Measurements from ENCODE around the gene DENND5B. TPM values are rescaled to one million over a fixed set of nuclear protein-coding genes. Genes with fewer than 3 reads are reported as not detected.

The DENND5B gene
- total and polyA plus RNA-seq, 10 of the 15 experiments (the other 5 are each of a cell fraction or from before 2014, with no cell fraction given) = 0.39 to 32.5 (median 20.6) TPM

DNA sequence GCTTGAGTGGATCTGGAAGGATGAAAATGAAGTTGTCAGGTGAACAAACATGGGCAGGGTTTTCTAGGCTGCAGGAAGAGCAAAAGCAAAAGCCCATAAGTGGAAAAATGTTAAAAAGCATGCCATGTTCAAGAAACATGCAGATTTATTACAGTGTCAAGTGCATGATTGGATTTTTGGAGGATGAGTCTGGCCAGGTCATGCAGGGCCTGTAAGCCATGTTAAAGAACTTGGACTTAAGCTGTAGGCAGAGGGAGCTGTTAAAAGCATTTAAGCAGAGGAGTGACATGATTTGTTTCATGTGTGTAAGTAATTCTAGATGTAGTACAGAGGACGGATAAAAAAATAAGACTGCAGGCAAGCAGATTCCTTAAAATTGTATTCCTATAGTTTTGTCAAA lies 248.7 kb downstream of the DENND5B start:
- DNase-seq (ENCODE audit: low read depth, low spot score) = no peak
- Histone ChIP-seq H3K27me3 (replicated peaks in 1 of 2; ENCODE audit: control insufficient read depth in 2 of 2, insufficient read depth in 2 of 2, low read length in 1 of 2) (no peaks in the 10 kb centered on the region), H3K4me1 (ENCODE audit: control insufficient read depth, insufficient read depth, low read length) (no peaks in the 10 kb centered on the region), H3K79me2 (ENCODE audit: control insufficient read depth, insufficient read depth, low read length) (no peaks in the 10 kb centered on the region), H3K4me3 (no peak overlapping the region), H3K27ac (ENCODE audit: control insufficient read depth, insufficient read depth) (no peak overlapping the region), H3K9ac (ENCODE audit: control insufficient read depth, insufficient read depth, low read length) (no peak overlapping the region), H3K9me3 (replicated peaks; ENCODE audit: control insufficient read depth, insufficient read depth, low read length) (no peaks in the 10 kb centered on the region), H3K4me2 (ENCODE audit: control insufficient read depth, insufficient read depth) (no peak overlapping the region), H4K20me1 (ENCODE audit: control insufficient read depth, insufficient read depth) (no peaks in the 10 kb centered on the region), H3K36me3 (ENCODE audit: control insufficient read depth in 2 of 2, insufficient read depth in 2 of 2, low read length in 1 of 2) (no peaks in the 10 kb centered on the region), H2AFZ (ENCODE audit: control insufficient read depth, low read depth, low read length) (no peak overlapping the region)
- ChIA-PET CTCF (no interaction called here), SMC1A (ENCODE audit: uncharacterized antibody, unreplicated experiment) (interaction anchor here (0.6 kb wide), 1 partner anchor 175 kb away, joined by 3 read pairs; no protein-coding TSS in a partner anchor), POLR2A (no interaction called here), RAD21 (ENCODE audit: unreplicated experiment) (interaction anchor here (0.7 to 1.5 kb wide), 2 partner anchors 70 to 670 kb away, joined by 3 to 5 read pairs; no protein-coding TSS in a partner anchor)
- TF ChIP-seq BCL11A (IDR thresholded peaks at IDR 0.05; ENCODE audit: low read depth, low read length) (no peak), ESRRA (IDR thresholded peaks at IDR 0.05; ENCODE audit: low read length) (no peak)
- TF ChIP-seq, protein P1, sequence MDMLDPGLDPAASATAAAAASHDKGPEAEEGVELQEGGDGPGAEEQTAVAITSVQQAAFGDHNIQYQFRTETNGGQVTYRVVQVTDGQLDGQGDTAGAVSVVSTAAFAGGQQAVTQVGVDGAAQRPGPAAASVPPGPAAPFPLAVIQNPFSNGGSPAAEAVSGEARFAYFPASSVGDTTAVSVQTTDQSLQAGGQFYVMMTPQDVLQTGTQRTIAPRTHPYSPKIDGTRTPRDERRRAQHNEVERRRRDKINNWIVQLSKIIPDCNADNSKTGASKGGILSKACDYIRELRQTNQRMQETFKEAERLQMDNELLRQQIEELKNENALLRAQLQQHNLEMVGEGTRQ (IDR thresholded peaks at IDR 0.05; ENCODE audit: borderline replicate concordance, low read depth, low read length) = no peak
- intact Hi-C loops (cut with micrococcal nuclease; ENCODE audit: unreplicated experiment) = no loop called here
- ATAC-seq = no peak
- WGBS (ENCODE audit: insufficient coverage, insufficient replicate concordance, low lambda C conversion rate, missing lambda C conversion rate) = 94% methylated on average over 1 of the region's 1 CpG
- no TSS peak for BruUV-seq (replicated peaks)
- no peak for FAIRE-seq
- in situ Hi-C loops (cut with MboI) = no loop called here

DNA sequence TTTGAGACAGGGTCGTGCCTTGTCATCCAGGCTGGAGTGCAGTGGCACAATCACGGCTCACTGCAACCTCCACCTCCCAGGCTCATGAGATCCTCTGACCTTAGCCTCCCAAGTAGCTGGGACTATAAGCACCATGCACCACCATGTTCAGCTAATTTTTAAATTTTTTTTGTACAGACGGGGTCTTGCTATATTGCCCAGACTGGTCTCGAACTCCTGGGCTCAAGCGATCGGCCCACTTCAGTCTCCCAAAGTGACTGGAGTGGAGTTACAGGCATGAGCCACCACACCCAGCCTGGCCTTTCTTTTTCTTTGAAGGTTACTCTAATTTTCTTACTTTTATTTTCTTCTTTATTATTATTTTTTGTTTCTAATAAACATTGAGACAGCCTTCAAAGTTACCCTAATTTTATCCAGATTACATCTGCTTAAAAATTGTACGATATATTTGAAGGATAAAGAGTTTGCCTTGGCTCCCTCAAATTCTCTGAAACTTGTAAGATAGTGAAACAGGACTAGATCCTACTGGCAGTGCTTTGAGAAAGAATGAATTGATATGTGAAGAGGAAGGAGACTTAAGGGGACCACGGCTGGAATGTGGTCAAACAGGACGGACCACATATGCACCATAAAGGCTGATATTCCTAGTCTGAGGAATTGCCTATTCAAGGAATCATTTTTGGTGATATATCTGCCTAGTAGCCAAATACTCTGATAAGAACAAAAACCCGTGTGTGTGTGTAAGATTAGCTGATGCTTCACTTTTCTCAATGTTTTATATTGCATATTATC lies 250.9 kb downstream of the DENND5B start:
- intact Hi-C loops (cut with micrococcal nuclease; ENCODE audit: unreplicated experiment) (no loop called here), in situ Hi-C loops (cut with MboI) (no loop called here)
- Histone ChIP-seq H3K36me3 (ENCODE audit: control insufficient read depth in 2 of 2, insufficient read depth in 2 of 2, low read length in 1 of 2) (no peaks in the 10 kb centered on the region), H3K4me2 (ENCODE audit: control insufficient read depth, insufficient read depth) (no peak overlapping the region), H3K4me3 (no peak overlapping the region), H2AFZ (ENCODE audit: control insufficient read depth, low read depth, low read length) (no peak overlapping the region), H3K27me3 (replicated peaks in 1 of 2; ENCODE audit: control insufficient read depth in 2 of 2, insufficient read depth in 2 of 2, low read length in 1 of 2) (no peaks in the 10 kb centered on the region), H3K4me1 (ENCODE audit: control insufficient read depth, insufficient read depth, low read length) (no peaks in the 10 kb centered on the region), H3K9me3 (replicated peaks; ENCODE audit: control insufficient read depth, insufficient read depth, low read length) (no peaks in the 10 kb centered on the region), H3K79me2 (ENCODE audit: control insufficient read depth, insufficient read depth, low read length) (no peaks in the 10 kb centered on the region), H3K27ac (ENCODE audit: control insufficient read depth, insufficient read depth) (no peak overlapping the region), H3K9ac (ENCODE audit: control insufficient read depth, insufficient read depth, low read length) (no peak overlapping the region), H4K20me1 (ENCODE audit: control insufficient read depth, insufficient read depth) (no peaks in the 10 kb centered on the region)
- ChIA-PET SMC1A (ENCODE audit: uncharacterized antibody, unreplicated experiment) (interaction anchor here (1.5 kb wide), 1 partner anchor 68 kb away, joined by 3 read pairs; no protein-coding TSS in a partner anchor), RAD21 (ENCODE audit: unreplicated experiment) (no interaction called here), CTCF (no interaction called here), POLR2A (interaction anchor here (0.6 kb wide), 1 partner anchor 9 kb away, joined by 3 read pairs; no protein-coding TSS in a partner anchor)
- no peak for FAIRE-seq
- ATAC-seq = no peak
- no TSS peak for BruUV-seq (replicated peaks)
- 51% methylated on average over 9 of the region's 10 CpGs for WGBS (ENCODE audit: insufficient coverage, insufficient replicate concordance, low lambda C conversion rate, missing lambda C conversion rate)
- DNase-seq (ENCODE audit: low read depth, low spot score) = no peak
- TF ChIP-seq EED (IDR thresholded peaks at IDR 0.05; ENCODE audit: low read depth) (no peak), RB1 (IDR thresholded peaks at IDR 0.05; ENCODE audit: borderline replicate concordance) (no peak), ATF7 (IDR thresholded peaks at IDR 0.05; ENCODE audit: low read depth) (no peak), BRCA1 (IDR thresholded peaks at IDR 0.05; ENCODE audit: low read depth, low read length) (no peak), HCFC1 (IDR thresholded peaks at IDR 0.05; ENCODE audit: low read length) (no peak), NFYB (IDR thresholded peaks at IDR 0.05; ENCODE audit: insufficient read depth, low read depth, low read length) (no peak), SMARCA5 (IDR thresholded peaks at IDR 0.05) (no peak), NRF1 (conservative IDR thresholded peaks at IDR 0.05; ENCODE audit: low read depth, low read length) (no peak), ZNF622 (IDR thresholded peaks at IDR 0.05) (no peak), STAT3 (IDR thresholded peaks at IDR 0.05; ENCODE audit: low read depth, low read length) (no peak)
- TF ChIP-seq, protein P2, sequence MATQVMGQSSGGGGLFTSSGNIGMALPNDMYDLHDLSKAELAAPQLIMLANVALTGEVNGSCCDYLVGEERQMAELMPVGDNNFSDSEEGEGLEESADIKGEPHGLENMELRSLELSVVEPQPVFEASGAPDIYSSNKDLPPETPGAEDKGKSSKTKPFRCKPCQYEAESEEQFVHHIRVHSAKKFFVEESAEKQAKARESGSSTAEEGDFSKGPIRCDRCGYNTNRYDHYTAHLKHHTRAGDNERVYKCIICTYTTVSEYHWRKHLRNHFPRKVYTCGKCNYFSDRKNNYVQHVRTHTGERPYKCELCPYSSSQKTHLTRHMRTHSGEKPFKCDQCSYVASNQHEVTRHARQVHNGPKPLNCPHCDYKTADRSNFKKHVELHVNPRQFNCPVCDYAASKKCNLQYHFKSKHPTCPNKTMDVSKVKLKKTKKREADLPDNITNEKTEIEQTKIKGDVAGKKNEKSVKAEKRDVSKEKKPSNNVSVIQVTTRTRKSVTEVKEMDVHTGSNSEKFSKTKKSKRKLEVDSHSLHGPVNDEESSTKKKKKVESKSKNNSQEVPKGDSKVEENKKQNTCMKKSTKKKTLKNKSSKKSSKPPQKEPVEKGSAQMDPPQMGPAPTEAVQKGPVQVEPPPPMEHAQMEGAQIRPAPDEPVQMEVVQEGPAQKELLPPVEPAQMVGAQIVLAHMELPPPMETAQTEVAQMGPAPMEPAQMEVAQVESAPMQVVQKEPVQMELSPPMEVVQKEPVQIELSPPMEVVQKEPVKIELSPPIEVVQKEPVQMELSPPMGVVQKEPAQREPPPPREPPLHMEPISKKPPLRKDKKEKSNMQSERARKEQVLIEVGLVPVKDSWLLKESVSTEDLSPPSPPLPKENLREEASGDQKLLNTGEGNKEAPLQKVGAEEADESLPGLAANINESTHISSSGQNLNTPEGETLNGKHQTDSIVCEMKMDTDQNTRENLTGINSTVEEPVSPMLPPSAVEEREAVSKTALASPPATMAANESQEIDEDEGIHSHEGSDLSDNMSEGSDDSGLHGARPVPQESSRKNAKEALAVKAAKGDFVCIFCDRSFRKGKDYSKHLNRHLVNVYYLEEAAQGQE (IDR thresholded peaks at IDR 0.05; ENCODE audit: low read depth, low read length) = no peak

Data from GM12878 (cell line).